Right lobe of liver (tissue), 6 donors: Measurements from ENCODE around the gene SCN5A. TPM values are rescaled to one million over a fixed set of nuclear protein-coding genes. Genes with fewer than 3 reads are reported as not detected.
A peak's percentile ranks its signal among the peaks of the same experiment; 100 is the strongest.

ENCODE experiments used
- ATAC-seq, 4 donors: fragments of 200-7000 bp; cut with Tn5 transposase; one replicate each; pipeline ENCODE4 v1.9.1; 2020; ENCODE audit warnings: mild to moderate bottlenecking in 4 of 4, moderate library complexity in 4 of 4
- DNase-seq, 3 donors: peaks; one replicate each; pipeline ENCODE4 v3.0.0-alpha.2; 2020
- H3K27ac ChIP-seq, 3 donors: fragments of 200-600 bp; one replicate each; pipeline ENCODE4 v1.8.0; 2022
- H3K27me3 ChIP-seq, 2 donors: fragments of 200-600 bp; one replicate each; pipeline ENCODE4 v1.8.0; 2022
- H3K36me3 ChIP-seq, 4 donors: fragments of 200-600 bp; sonication (generic) in 1 of 4; one replicate each; pipeline versions ENCODE4 v1.5.1 to v1.8.0; 2017 to 2022; ENCODE audit warnings: control low read depth in 1 of 4
- H3K4me1 ChIP-seq, 4 donors: fragments of 200-600 bp; sonication (generic) in 1 of 4; one replicate each; pipeline versions ENCODE4 v1.5.1 to v1.8.0; 2017 to 2022; ENCODE audit warnings: control low read depth in 1 of 4
- H3K4me3 ChIP-seq, 3 donors: fragments of 200-600 bp; one replicate each; pipeline ENCODE4 v1.8.0; 2022
- H3K9me3 ChIP-seq, 4 donors: fragments of 200-600 bp; sonication (generic) in 1 of 4; one replicate each; pipeline versions ENCODE4 v1.5.1 to v1.8.0; 2017 to 2022; ENCODE audit warnings: control low read depth in 1 of 4
- POLR2A ChIP-seq: fragments of 450-650 bp; IDR thresholded peaks from one replicate; pipeline ENCODE4 v1.6.1; 2017; ENCODE audit warnings: antibody characterized with exemption, mild to moderate bottlenecking
- WGBS: methylation state at CpG from one replicate; pipeline ENCODE4 v1.1.6; 2018; ENCODE audit warnings: low coverage, low lambda C conversion rate; ENCODE audit not compliant: insufficient coverage; ENCODE audit errors: missing lambda C conversion rate; 5-methylcytosine and 5-hydroxymethylcytosine counted together
- intact Hi-C, 2 donors: fragments of 100-400 bp; cut with DNase I; formaldehyde crosslinking; loops; one replicate each; pipeline versions ENCODE4 v1.11.2 to v1.14.1; 2022
- total RNA-seq, 6 experiments: library from RNA; depleted of rRNA in 2 of 6; stranded (reverse); fragments of >200 nt in 2 of 6; fragmentation: NEBNext Ultra II Directional in 3 of 6; extraction: Animal tissue kit (Norgen Biotek cat#: 25700) in 3 of 6; gene quantifications; one replicate each; pipeline versions ENCODE4 v1.1.0 to v1.2.4, GENCODE V29; 2016 to 2023
- TF ChIP-seq, protein P1 (sequence below), 4 donors: fragments of 200-600 bp in 3 of 4; fragments of 450-650 bp in 1 of 4; IDR thresholded peaks; one replicate each; pipeline versions ENCODE4 v1.5.1 to v1.8.0; 2016 to 2022; ENCODE audit warnings: antibody characterized with exemption in 4 of 4, mild to moderate bottlenecking in 2 of 4
- donor health status: DM: no; HTN: yes; CAD: no.
- donor health status: DM: no; HTN: no; CAD: no.
- donor health status: DM: no; HTN: no; CAD: no.
- donor health status: DM: no; HTN: yes; CAD: no.
- donor health status: DM: no; HTN: yes; CAD: no.

The SCN5A gene
- total RNA-seq, 6 experiments from 2014 or later = 0.02 TPM; not detected in 5

DNA sequence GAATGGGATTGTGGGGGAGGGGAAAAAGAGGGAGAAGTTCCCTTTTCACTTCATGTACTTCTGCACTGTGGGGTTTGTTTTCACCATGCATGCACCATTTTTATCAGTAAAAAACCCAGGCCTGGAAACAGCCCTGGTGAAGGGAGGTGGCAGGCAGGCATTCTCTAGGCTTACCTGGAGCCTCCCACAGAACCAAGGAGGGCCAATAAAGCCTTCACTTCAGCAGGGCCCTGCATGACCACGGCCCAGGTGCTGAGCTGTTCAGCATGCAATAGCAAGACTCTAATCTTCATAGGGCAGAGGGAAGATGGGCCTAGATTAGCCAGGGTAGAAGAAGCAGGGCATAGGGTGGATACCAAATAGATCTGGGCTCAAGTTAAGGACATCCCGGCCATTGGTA lies 49.6 kb downstream of the SCN5A start:
- Histone ChIP-seq H3K27ac (no peak overlapping the region), H3K4me1 (no peaks in the 10 kb centered on the region), H3K9me3 (no peaks in the 10 kb centered on the region), H3K36me3 (no peaks in the 10 kb centered on the region), H3K27me3 (no peaks in the 10 kb centered on the region), H3K4me3 (no peak overlapping the region)
- TF ChIP-seq, protein P1, sequence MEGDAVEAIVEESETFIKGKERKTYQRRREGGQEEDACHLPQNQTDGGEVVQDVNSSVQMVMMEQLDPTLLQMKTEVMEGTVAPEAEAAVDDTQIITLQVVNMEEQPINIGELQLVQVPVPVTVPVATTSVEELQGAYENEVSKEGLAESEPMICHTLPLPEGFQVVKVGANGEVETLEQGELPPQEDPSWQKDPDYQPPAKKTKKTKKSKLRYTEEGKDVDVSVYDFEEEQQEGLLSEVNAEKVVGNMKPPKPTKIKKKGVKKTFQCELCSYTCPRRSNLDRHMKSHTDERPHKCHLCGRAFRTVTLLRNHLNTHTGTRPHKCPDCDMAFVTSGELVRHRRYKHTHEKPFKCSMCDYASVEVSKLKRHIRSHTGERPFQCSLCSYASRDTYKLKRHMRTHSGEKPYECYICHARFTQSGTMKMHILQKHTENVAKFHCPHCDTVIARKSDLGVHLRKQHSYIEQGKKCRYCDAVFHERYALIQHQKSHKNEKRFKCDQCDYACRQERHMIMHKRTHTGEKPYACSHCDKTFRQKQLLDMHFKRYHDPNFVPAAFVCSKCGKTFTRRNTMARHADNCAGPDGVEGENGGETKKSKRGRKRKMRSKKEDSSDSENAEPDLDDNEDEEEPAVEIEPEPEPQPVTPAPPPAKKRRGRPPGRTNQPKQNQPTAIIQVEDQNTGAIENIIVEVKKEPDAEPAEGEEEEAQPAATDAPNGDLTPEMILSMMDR (IDR thresholded peaks at IDR 0.05) = no peak
- TF ChIP-seq POLR2A = no peak
- ATAC-seq (peak in 1 of 4 donors; percentile 18), DNase-seq (peak in 1 of 3 donors; percentile 8)
- intact Hi-C loops = no loop called here
- WGBS = 22% methylated on average over 1 of the region's 2 CpGs

- TF ChIP-seq POLR2A = no peak
- TF ChIP-seq, protein P1 (IDR thresholded peaks at IDR 0.05) = no peak
- Histone ChIP-seq H3K27me3 (no peaks in the 10 kb centered on the region), H3K9me3 (no peaks in the 10 kb centered on the region), H3K27ac (no peak overlapping the region), H3K4me3 (no peak overlapping the region), H3K4me1 (no peaks in the 10 kb centered on the region), H3K36me3 (no peaks in the 10 kb centered on the region)
- DNase-seq = peak in 2 of 3 donors; percentile 12 to 26
- no CpG with 5 or more reads among the region's 13 CpGs for WGBS
- peak in 2 of 4 donors; percentile 9 to 19 for ATAC-seq
- intact Hi-C loops = no loop called here
Observed at GRCh38 chr3:38598791-38599190, 50.7 kb downstream of the SCN5A start.

- DNase-seq (peak in 2 of 3 donors; percentile 2 to 22), ATAC-seq (no peak)
- 80% methylated on average over 11 of the region's 12 CpGs for WGBS
- TF ChIP-seq, protein P1 (IDR thresholded peaks at IDR 0.05) = no peak
- TF ChIP-seq POLR2A = no peak
- Histone ChIP-seq H3K4me1 (no peaks in the 10 kb centered on the region), H3K27ac (no peak overlapping the region), H3K4me3 (no peak overlapping the region), H3K36me3 (no peaks in the 10 kb centered on the region), H3K27me3 (no peaks in the 10 kb centered on the region), H3K9me3 (no peaks in the 10 kb centered on the region)
- intact Hi-C loops = no loop called here
Observed at GRCh38 chr3:38597502-38598060, 51.9 kb downstream of the SCN5A start.

- no peak for TF ChIP-seq POLR2A
- TF ChIP-seq, protein P1 (IDR thresholded peaks at IDR 0.05) = no peak
- no peaks in the 10 kb centered on the region for H3K9me3 ChIP-seq
- intact Hi-C loops = no loop called here
- no peaks in the 10 kb centered on the region for H3K36me3 ChIP-seq
- no peak for DNase-seq
- no peak for ATAC-seq
- 70% methylated on average over 6 of the region's 6 CpGs for WGBS
- no peaks in the 10 kb centered on the region for H3K27me3 ChIP-seq
- H3K4me1 ChIP-seq = no peaks in the 10 kb centered on the region
- no peak overlapping the region for H3K4me3 ChIP-seq
- no peak overlapping the region for H3K27ac ChIP-seq
Observed at GRCh38 chr3:38595393-38595792, 54.1 kb downstream of the SCN5A start.
